Mammary epithelial cell (primary cell): ENCODE results near the gene SUPT4H1.

ENCODE experiments used
- CTCF ChIP-seq, 2 donors: IDR thresholded peaks in 1 of 2; conservative IDR thresholded peaks in 1 of 2; 2 replicates each; pipeline ENCODE4 v1.5.1; 2011 to 2012; ENCODE audit warnings: inconsistent platforms in 2 of 2, low read length in 2 of 2, mild to moderate bottlenecking in 2 of 2, control low read depth in 1 of 2, low read depth in 1 of 2; ENCODE audit not compliant: insufficient read depth in 1 of 2; ENCODE audit errors: extremely low read depth in 1 of 2
- EZH2 ChIP-seq: IDR thresholded peaks from 2 replicates; pipeline ENCODE4 v1.6.1; 2012; ENCODE audit warnings: low read length, inconsistent platforms, borderline replicate concordance

- TF ChIP-seq CTCF (conservative IDR thresholded peaks at IDR 0.05 in 1 of 2, IDR thresholded peaks at IDR 0.05 in 1 of 2; ENCODE audit: extremely low read depth in 1 of 2, insufficient read depth in 1 of 2, low read depth in 1 of 2, low read length in 2 of 2) = no peak
- TF ChIP-seq EZH2 = no peak
These were observed 14.8 kb downstream of the SUPT4H1 start for GRCh38 chr17:58337210-58337599.
